HepG2 (cell line): Measurements from ENCODE around the gene ZBTB7C. TPM values are rescaled to one million over a fixed set of nuclear protein-coding genes. Genes with fewer than 3 reads are reported as not detected.

Experiments used
- ATAC-seq: fragments of 200-7000 bp; cut with Tn5 transposase; 3 replicates; pipeline ENCODE4 v1.9.1; 2020; ENCODE audit warnings: mild to moderate bottlenecking, moderate library complexity
- BruUV-seq: library from RNA; stranded (reverse); fragments of 400-500 nt; replicated peaks from 2 replicates; lab custom pipeline; 2021; lab: Mats Ljungman, UMichigan
- CTCF ChIA-PET: fragments of 300-600 bp; formaldehyde crosslinking; extraction: SDS; loops from one replicate; lab custom pipeline; 2021; ENCODE audit warnings: low total read pairs, inconsistent platforms, low intra/inter-chr PET ratio; lab: Yijun Ruan, JAX
- POLR2A ChIA-PET: fragments of 350-600 bp; sonication (Branson Sonifier 250); formaldehyde crosslinking; loops from one replicate; lab custom pipeline; 2020; ENCODE audit warnings: antibody characterized with exemption, inconsistent platforms; lab: Yijun Ruan, JAX
- DNase-seq: peaks from one replicate; pipeline ENCODE4 v3.0.0-alpha.2; 2015; ENCODE audit warnings: low spot score
- FAIRE-seq: peaks from 3 replicates; lab custom pipeline; 2011; peaks lifted over from hg19 to GRCh38; lab: Jason Lieb, UNC
- H2AFZ ChIP-seq: one replicate; pipeline ENCODE4 v1.6.1; 2011; ENCODE audit warnings: low read length, inconsistent platforms
- H3K27ac ChIP-seq: fragments of 300-600 bp; 3 replicates; pipeline ENCODE4 v1.8.0; 2011; ENCODE audit warnings: mixed run types, mild to moderate bottlenecking, mixed read lengths, low read length, inconsistent platforms; ENCODE audit not compliant: insufficient read depth; ENCODE audit errors: extremely low read length
- H3K27me3 ChIP-seq, 2 experiments: fragments of 200-600 bp in 1 of 2; 2 replicates in 1 of 2; 3 replicates in 1 of 2; pipeline versions ENCODE4 v1.6.0 to v1.8.0; 2011; ENCODE audit warnings: low read length in 2 of 2, mild to moderate bottlenecking in 2 of 2, moderate library complexity in 2 of 2, inconsistent platforms in 1 of 2; ENCODE audit not compliant: insufficient read depth in 2 of 2, control insufficient read depth in 1 of 2
- H3K36me3 ChIP-seq, 2 experiments: fragments of 200-600 bp in 1 of 2; replicated peaks in 1 of 2; 2 replicates in 1 of 2; 3 replicates in 1 of 2; pipeline versions ENCODE4 v1.5.1 to v1.8.0; 2011; ENCODE audit warnings: low read length in 2 of 2, inconsistent platforms in 1 of 2; ENCODE audit not compliant: insufficient read depth in 2 of 2, control insufficient read depth in 1 of 2
- H3K4me1 ChIP-seq: 2 replicates; pipeline ENCODE4 v1.5.1; 2012; ENCODE audit warnings: low read length, inconsistent platforms; ENCODE audit not compliant: insufficient read depth
- H3K4me2 ChIP-seq: 2 replicates; pipeline ENCODE4 v1.6.0; 2011; ENCODE audit warnings: low read depth, low read length, inconsistent platforms
- H3K4me3 ChIP-seq, 3 experiments: fragments of 200-600 bp in 1 of 3; sonication (generic), shearing (Covaris generic) in 1 of 3; replicated peaks in 1 of 3; 2 replicates each; pipeline ENCODE4 v1.5.1; 2011 to 2016; ENCODE audit warnings: low read length in 3 of 3, inconsistent platforms in 2 of 3, low read depth in 2 of 3, mild to moderate bottlenecking in 2 of 3, control low read depth in 1 of 3, mixed read lengths in 1 of 3; ENCODE audit not compliant: insufficient read depth in 1 of 3
- H3K79me2 ChIP-seq: one replicate; pipeline ENCODE4 v1.6.1; 2011; ENCODE audit warnings: low read length, inconsistent platforms; ENCODE audit not compliant: insufficient read depth
- H3K9ac ChIP-seq: 2 replicates; pipeline ENCODE4 v1.6.0; 2011; ENCODE audit warnings: mild to moderate bottlenecking, low read depth, low read length, inconsistent platforms; ENCODE audit not compliant: insufficient read depth
- H3K9me3 ChIP-seq: 2 replicates; pipeline ENCODE4 v1.5.1; 2012; ENCODE audit warnings: mild to moderate bottlenecking, low read length
- H4K20me1 ChIP-seq: 2 replicates; pipeline ENCODE4 v1.6.0; 2011; ENCODE audit warnings: inconsistent platforms, mild to moderate bottlenecking, low read length, moderate library complexity; ENCODE audit not compliant: insufficient read depth
- CBX5 ChIP-seq: sonication (generic); formaldehyde crosslinking; IDR thresholded peaks from 2 replicates; pipeline ENCODE4 v1.4.0; 2020; ENCODE audit warnings: missing genetic modification reagents, borderline replicate concordance
- PCBP2 ChIP-seq: fragments of 200-400 bp; formaldehyde crosslinking; optimal IDR thresholded peaks from 2 replicates; pipeline ENCODE3; 2018; ENCODE audit warnings: low read length, low read depth; ENCODE audit not compliant: poor library complexity, severe bottlenecking
- REPIN1 ChIP-seq: sonication (generic); formaldehyde crosslinking; IDR thresholded peaks from 2 replicates; pipeline ENCODE4 v1.8.0; 2022; ENCODE audit warnings: missing genetic modification reagents, low read depth, mild to moderate bottlenecking, borderline replicate concordance
- RFX3 ChIP-seq: IDR thresholded peaks from 2 replicates; pipeline ENCODE4 v1.6.1; 2016; ENCODE audit warnings: missing biosample characterization, missing genetic modification reagents
- SALL2 ChIP-seq: sonication (generic); formaldehyde crosslinking; IDR thresholded peaks from 2 replicates; pipeline ENCODE4 v1.8.1; 2023; ENCODE audit warnings: mild to moderate bottlenecking, missing genetic modification reagents, inconsistent platforms
- TSC22D2 ChIP-seq: sonication (generic); formaldehyde crosslinking; IDR thresholded peaks from 2 replicates; pipeline ENCODE4 v1.5.1; 2020; ENCODE audit warnings: missing genetic modification reagents, mild to moderate bottlenecking, borderline replicate concordance
- ZNF556 ChIP-seq: sonication (generic); formaldehyde crosslinking; IDR thresholded peaks from 2 replicates; pipeline ENCODE4 v1.4.0; 2020; ENCODE audit warnings: mild to moderate bottlenecking, missing genetic modification reagents, borderline replicate concordance
- ZSCAN30 ChIP-seq: sonication (generic); formaldehyde crosslinking; IDR thresholded peaks from 2 replicates; pipeline ENCODE4 v1.5.0; 2020; ENCODE audit warnings: mild to moderate bottlenecking, missing genetic modification reagents
- WGBS: methylation state at CpG from one replicate; pipeline ENCODE4 v1.1.6; 2017; ENCODE audit warnings: low lambda C conversion rate; 5-methylcytosine and 5-hydroxymethylcytosine counted together
- in situ Hi-C: cut with HindIII; loops from 2 replicates; pipeline ENCODE4 v1.10.0; 2017; ENCODE audit warnings: low pct_unique_long_range_greater_than_20kb; ENCODE audit not compliant: extremely low pct_ligation_motif_present
- intact Hi-C: fragments of 100-400 bp; cut with micrococcal nuclease; formaldehyde crosslinking; loops from one replicate; pipeline ENCODE4 v1.10.0; 2022; ENCODE audit not compliant: unreplicated experiment
- polyA plus RNA-seq, 8 experiments: library from polyadenylated mRNA; depleted of rRNA in 3 of 8; stranded (reverse) in 7 of 8; unstranded in 1 of 8; fragments of >200 nt; fragmentation: Illumina TruSeq in 4 of 8; extraction: Trizol in 4 of 8; gene quantifications; 2 replicates each; pipeline versions ENCODE4 v1.2.1 to v1.2.3, GENCODE V29; 2011 to 2016; ENCODE audit warnings: low read depth in 4 of 8, missing spikeins in 1 of 8, mixed read lengths in 1 of 8; ENCODE audit not compliant: insufficient read depth in 1 of 8
- total RNA-seq, 5 experiments: library from RNA; depleted of rRNA; stranded (reverse); fragments of >200 nt; fragmentation: Illumina TruSeq; extraction: Trizol; gene quantifications; 2 replicates each; pipeline ENCODE4 v1.2.3, GENCODE V29; 2016; ENCODE audit warnings: low read depth in 1 of 5
- TF ChIP-seq, protein P1 (sequence below): IDR thresholded peaks from 2 replicates; pipeline ENCODE4 v1.6.1; 2016; ENCODE audit warnings: missing compliant biosample characterization, missing genetic modification reagents, borderline replicate concordance
- TF ChIP-seq, protein P2 (sequence below): IDR thresholded peaks from 2 replicates; pipeline ENCODE4 v1.6.1; 2016

ZBTB7C gene
- total and polyA plus RNA-seq, 2 of the 13 experiments (the other 11 are each of a cell fraction or from before 2014, with no cell fraction given) = 0.01 to 0.04 TPM

DNA sequence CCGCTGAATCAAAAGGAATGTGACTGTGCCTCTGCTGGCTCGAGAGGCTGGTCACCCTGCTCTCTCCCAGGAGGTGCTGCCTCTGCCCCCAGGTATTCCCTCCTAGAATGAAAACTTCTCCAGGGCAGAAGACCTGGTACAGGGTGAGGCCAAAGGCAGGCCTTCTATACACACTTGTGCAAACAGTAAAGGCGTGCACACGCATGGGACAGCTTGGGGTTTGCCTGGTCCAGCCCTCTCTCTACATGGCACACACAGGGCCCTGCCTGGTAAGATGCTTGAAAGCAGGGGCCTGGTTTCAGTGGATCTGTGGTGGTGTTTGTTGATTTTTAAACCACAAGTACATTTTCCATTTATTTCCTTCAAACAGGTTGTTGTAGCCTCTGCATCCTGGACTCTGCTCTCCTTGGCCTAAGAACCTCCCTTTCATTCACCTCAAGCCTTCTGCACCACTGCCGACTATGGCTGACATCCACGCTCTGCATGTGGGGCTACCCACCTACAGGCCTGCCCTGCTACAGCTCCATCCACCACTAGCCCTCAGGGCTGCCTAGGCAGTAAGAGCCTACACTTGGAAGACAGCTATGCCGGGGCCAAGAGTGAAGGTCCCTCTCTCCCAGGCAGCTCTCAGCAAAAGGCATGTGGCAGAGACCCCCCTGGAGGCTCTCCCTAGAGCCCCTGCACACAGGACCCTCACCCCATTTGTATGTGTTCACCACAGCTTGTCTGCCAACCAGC, 190.7 kb downstream of the ZBTB7C start:
- Histone ChIP-seq H3K4me2 (no peak overlapping the region), H3K27me3 (no peaks in the 10 kb centered on the region; a peak in 2 of 5 replicates), H3K27ac (no peak overlapping the region), H3K9me3 (no peaks in the 10 kb centered on the region), H3K4me3 (no peak overlapping the region), H4K20me1 (no peaks in the 10 kb centered on the region), H3K9ac (no peak overlapping the region), H3K36me3 (no peaks in the 10 kb centered on the region), H2AFZ (no peak overlapping the region), H3K4me1 (no peaks in the 10 kb centered on the region), H3K79me2 (no peaks in the 10 kb centered on the region)
- in situ Hi-C loops (no loop called here), intact Hi-C loops (no loop called here)
- ChIA-PET CTCF (no interaction called here), POLR2A (no interaction called here)
- FAIRE-seq (no peak), ATAC-seq (no peak), DNase-seq (no peak)
- TF ChIP-seq REPIN1 (CRISPR knock-in tag) = no peak
- TF ChIP-seq, protein P1, sequence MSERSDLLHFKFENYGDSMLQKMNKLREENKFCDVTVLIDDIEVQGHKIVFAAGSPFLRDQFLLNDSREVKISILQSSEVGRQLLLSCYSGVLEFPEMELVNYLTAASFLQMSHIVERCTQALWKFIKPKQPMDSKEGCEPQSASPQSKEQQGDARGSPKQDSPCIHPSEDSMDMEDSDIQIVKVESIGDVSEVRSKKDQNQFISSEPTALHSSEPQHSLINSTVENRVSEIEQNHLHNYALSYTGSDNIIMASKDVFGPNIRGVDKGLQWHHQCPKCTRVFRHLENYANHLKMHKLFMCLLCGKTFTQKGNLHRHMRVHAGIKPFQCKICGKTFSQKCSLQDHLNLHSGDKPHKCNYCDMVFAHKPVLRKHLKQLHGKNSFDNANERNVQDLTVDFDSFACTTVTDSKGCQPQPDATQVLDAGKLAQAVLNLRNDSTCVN = no peak
- no peak for TF ChIP-seq TSC22D2 (CRISPR knock-in tag)
- TF ChIP-seq ZNF556 = no peak
- TF ChIP-seq, protein P2, sequence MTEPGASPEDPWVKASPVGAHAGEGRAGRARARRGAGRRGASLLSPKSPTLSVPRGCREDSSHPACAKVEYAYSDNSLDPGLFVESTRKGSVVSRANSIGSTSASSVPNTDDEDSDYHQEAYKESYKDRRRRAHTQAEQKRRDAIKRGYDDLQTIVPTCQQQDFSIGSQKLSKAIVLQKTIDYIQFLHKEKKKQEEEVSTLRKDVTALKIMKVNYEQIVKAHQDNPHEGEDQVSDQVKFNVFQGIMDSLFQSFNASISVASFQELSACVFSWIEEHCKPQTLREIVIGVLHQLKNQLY (CRISPR knock-in tag) = no peak
- no peak for TF ChIP-seq ZSCAN30
- no peak for TF ChIP-seq PCBP2
- TF ChIP-seq CBX5 (CRISPR knock-in tag) = no peak
- no peak for TF ChIP-seq SALL2 (CRISPR knock-in tag)
- no peak for TF ChIP-seq RFX3
- 8% methylated on average over 6 of the region's 7 CpGs for WGBS
- no TSS peak for BruUV-seq
